Esophagus squamous epithelium (tissue), 5 donors: Measurements from ENCODE around the gene ITPK1. TPM values are rescaled to one million over a fixed set of nuclear protein-coding genes. Genes with fewer than 3 reads are reported as not detected.

Experiments used
- DNase-seq: peaks from one replicate; lab custom pipeline; 2025; lab: John Stamatoyannopoulos, UW
- H3K27ac ChIP-seq, 4 donors: fragments of 200-600 bp; sonication (generic); one replicate each; pipeline ENCODE4 v1.5.1; 2016 to 2019; ENCODE audit warnings: mild to moderate bottlenecking in 1 of 4
- H3K27me3 ChIP-seq, 4 donors: fragments of 200-600 bp; sonication (generic); 1 replicate in 3 of 4; 2 replicates in 1 of 4; pipeline versions ENCODE4 v1.5.1 to v1.6.0; 2017 to 2021; ENCODE audit warnings: antibody characterized with exemption in 1 of 4
- H3K36me3 ChIP-seq, 3 donors: fragments of 200-600 bp; sonication (generic); one replicate each; pipeline ENCODE4 v1.5.1; 2016 to 2019
- H3K4me1 ChIP-seq, 3 donors: fragments of 200-600 bp; sonication (generic); one replicate each; pipeline ENCODE4 v1.5.1; 2017 to 2019
- H3K4me3 ChIP-seq, 4 donors: fragments of 200-600 bp; sonication (generic); 1 replicate in 3 of 4; 2 replicates in 1 of 4; pipeline ENCODE4 v1.5.1; 2016 to 2019; ENCODE audit warnings: mild to moderate bottlenecking in 2 of 4, moderate library complexity in 1 of 4
- H3K9me3 ChIP-seq, 3 donors: fragments of 200-600 bp; sonication (generic); one replicate each; pipeline ENCODE4 v1.5.1; 2016 to 2019
- POLR2A ChIP-seq, 4 donors: fragments of 450-650 bp; IDR thresholded peaks; one replicate each; pipeline ENCODE4 v1.6.1; 2017; ENCODE audit warnings: antibody characterized with exemption in 4 of 4, mild to moderate bottlenecking in 4 of 4, moderate library complexity in 3 of 4
- WGBS, 2 donors: methylation state at CpG; one replicate each; pipeline ENCODE4 v1.1.5; 2018; 5-methylcytosine and 5-hydroxymethylcytosine counted together
- intact Hi-C: fragments of 100-400 bp; cut with DNase I; formaldehyde crosslinking; loops from one replicate; pipeline ENCODE4 v1.15.0; 2022
- total RNA-seq, 4 donors: library from RNA; depleted of rRNA; stranded (reverse); fragments of >200 nt; gene quantifications; one replicate each; pipeline ENCODE4 v1.1.0, GENCODE V29; 2016
- TF ChIP-seq, protein P1 (sequence below), 6 experiments: fragments of 450-650 bp in 4 of 6; fragments of 200-600 bp in 2 of 6; sonication (generic) in 2 of 6; IDR thresholded peaks; one replicate each; pipeline ENCODE4 v1.5.1; 2016 to 2019; ENCODE audit warnings: antibody characterized with exemption in 6 of 6, mild to moderate bottlenecking in 4 of 6, moderate library complexity in 4 of 6
- donor health status: DM: yes; HTN: yes; CAD: no.

Gene ITPK1
- total RNA-seq, 4 donors from 2014 or later: 14.2 to 34.5 (median 25.8) TPM

DNA sequence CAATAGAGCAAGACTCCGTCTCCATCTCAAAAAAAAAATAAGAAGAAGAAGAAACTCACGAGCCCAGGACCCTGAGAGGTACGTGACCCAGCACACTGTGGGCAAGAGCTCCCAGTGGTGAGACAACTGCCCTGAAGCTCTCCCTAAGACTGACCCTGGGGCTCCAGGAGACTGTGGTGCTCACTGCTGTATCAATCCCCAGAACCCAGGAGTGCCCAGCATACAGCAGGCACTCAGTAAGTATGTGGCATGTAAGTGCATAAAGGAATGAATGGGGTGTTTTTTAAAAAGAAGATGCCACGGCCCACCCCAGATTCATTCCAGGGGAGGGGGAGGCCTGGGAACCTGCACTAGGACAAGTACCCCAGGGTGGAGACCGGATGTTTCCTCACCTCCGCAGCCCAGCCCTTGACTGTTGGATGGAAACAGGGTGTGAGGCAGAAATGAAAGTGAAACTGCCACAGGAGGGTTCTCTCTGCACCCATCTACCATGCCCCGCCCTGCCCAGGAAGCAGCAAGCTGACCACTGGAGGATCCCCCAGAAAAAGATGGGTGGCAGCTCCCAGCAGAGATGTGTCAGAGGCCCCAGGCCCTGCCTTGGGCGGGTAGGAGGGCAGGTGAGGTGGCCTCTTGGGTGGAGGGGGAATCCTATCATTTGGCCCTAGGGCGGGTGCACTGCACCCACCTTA, 12.2 kb downstream of the ITPK1 start:
- TF ChIP-seq, protein P1, sequence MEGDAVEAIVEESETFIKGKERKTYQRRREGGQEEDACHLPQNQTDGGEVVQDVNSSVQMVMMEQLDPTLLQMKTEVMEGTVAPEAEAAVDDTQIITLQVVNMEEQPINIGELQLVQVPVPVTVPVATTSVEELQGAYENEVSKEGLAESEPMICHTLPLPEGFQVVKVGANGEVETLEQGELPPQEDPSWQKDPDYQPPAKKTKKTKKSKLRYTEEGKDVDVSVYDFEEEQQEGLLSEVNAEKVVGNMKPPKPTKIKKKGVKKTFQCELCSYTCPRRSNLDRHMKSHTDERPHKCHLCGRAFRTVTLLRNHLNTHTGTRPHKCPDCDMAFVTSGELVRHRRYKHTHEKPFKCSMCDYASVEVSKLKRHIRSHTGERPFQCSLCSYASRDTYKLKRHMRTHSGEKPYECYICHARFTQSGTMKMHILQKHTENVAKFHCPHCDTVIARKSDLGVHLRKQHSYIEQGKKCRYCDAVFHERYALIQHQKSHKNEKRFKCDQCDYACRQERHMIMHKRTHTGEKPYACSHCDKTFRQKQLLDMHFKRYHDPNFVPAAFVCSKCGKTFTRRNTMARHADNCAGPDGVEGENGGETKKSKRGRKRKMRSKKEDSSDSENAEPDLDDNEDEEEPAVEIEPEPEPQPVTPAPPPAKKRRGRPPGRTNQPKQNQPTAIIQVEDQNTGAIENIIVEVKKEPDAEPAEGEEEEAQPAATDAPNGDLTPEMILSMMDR (IDR thresholded peaks at IDR 0.05): no peak
- TF ChIP-seq POLR2A (IDR thresholded peaks at IDR 0.05): no peak
- 46 to 64% methylated on average over 6 of the region's 9 CpGs for WGBS, 2 donors
- intact Hi-C loops: no loop called here
- H3K4me1 ChIP-seq: peaks cover 35 to 77% (median 36%) of the 10 kb centered on the region in 3 donors
- H3K27ac ChIP-seq: peak overlapping the region; percentile 22 to 58 (median 42)
- DNase-seq: no peak
- peak overlapping the region in 2 of 4 donors; percentile 3 to 41 for H3K4me3 ChIP-seq
- H3K9me3 ChIP-seq: no peaks in the 10 kb centered on the region
- no peaks in the 10 kb centered on the region for H3K27me3 ChIP-seq
- no peaks in the 10 kb centered on the region for H3K36me3 ChIP-seq

DNA sequence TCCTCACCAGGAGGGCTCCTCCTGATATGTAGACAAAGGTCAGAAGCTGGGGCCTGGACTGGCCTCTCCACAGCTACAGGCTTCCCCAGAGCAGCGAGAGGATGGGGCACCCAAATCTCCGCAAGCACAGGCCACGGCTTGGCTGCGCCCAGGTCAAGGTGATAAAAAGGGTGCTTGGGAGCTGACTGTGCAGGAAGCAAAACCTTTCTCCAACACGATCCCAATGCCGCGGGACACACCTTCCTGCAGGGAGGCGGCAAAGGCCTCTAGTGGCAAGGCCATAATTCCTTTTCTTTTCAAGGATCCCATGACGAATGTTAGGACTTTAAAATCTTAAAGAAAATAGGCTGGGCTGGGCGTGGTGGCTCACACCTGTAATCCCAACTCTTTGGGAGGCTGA, 13.6 kb downstream of the ITPK1 start:
- DNase-seq: no peak
- TF ChIP-seq POLR2A (IDR thresholded peaks at IDR 0.05): no peak
- Histone ChIP-seq H3K36me3 (no peaks in the 10 kb centered on the region), H3K4me1 (peaks cover 28 to 72% (median 34%) of the 10 kb centered on the region in 3 donors), H3K27me3 (no peaks in the 10 kb centered on the region), H3K4me3 (no peak overlapping the region), H3K9me3 (no peaks in the 10 kb centered on the region), H3K27ac (no peak overlapping the region)
- 45 to 73% methylated on average over 4 to 10 of the region's 10 CpGs for WGBS, 2 donors
- intact Hi-C loops: no loop called here

DNA sequence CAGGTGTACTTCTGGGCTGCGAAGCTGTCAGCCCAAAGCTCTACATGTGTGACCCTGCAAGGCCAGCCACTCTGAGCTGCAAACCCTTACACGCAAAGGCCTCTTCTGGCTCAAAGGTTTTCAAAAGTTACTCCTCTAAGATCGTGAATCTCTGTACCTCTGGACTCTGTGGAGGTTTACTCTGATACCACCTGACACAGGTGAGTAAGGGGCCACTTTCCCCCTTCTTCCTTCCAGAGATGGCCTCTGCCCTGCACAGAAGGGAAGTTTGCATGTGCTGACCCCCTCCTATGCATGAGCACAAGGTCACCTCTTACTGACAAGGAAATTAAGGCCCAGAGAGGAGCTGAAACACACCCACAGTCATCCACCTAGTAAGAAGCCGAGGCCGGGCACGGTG, 14.5 kb downstream of the ITPK1 start:
- TF ChIP-seq POLR2A (IDR thresholded peaks at IDR 0.05): no peak
- TF ChIP-seq, protein P1 (IDR thresholded peaks at IDR 0.05): no peak
- intact Hi-C loops: no loop called here
- no peaks in the 10 kb centered on the region for H3K27me3 ChIP-seq
- DNase-seq: no peak
- H3K4me1 ChIP-seq: peaks cover 28 to 71% (median 32%) of the 10 kb centered on the region in 3 donors
- H3K4me3 ChIP-seq: no peak overlapping the region
- H3K27ac ChIP-seq: no peak overlapping the region
- no peaks in the 10 kb centered on the region for H3K36me3 ChIP-seq
- H3K9me3 ChIP-seq: no peaks in the 10 kb centered on the region
- 56 to 80% methylated on average over 1 to 2 of the region's 6 CpGs for WGBS, 2 donors

DNA sequence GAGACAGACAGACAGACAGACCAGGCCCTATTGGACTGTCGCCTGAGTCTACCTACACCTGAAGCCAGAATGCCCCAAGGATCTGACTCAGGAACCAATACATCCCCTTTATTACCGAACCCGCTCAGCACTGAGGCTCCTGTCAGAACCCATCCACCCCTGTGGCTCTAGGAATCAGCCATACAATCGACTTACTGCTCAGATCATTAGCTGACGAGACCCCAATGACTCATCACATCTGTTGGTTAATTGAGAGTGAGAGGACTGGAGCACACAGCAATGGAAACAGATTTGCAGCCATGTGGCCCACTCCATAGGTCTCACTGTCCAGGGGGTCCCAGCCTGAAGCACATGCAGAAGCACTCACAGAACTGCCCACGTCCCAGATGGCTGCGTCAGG, 15.2 kb downstream of the ITPK1 start:
- Histone ChIP-seq H3K4me1 (peaks cover 23 to 69% (median 26%) of the 10 kb centered on the region in 3 donors), H3K27me3 (no peaks in the 10 kb centered on the region), H3K27ac (no peak overlapping the region), H3K9me3 (no peaks in the 10 kb centered on the region), H3K4me3 (no peak overlapping the region), H3K36me3 (no peaks in the 10 kb centered on the region)
- intact Hi-C loops: no loop called here
- no peak for TF ChIP-seq POLR2A (IDR thresholded peaks at IDR 0.05)
- TF ChIP-seq, protein P1 (IDR thresholded peaks at IDR 0.05): no peak
- DNase-seq: no peak
- WGBS, 2 donors: 40 to 52% methylated on average over 4 of the region's 7 CpGs

DNA sequence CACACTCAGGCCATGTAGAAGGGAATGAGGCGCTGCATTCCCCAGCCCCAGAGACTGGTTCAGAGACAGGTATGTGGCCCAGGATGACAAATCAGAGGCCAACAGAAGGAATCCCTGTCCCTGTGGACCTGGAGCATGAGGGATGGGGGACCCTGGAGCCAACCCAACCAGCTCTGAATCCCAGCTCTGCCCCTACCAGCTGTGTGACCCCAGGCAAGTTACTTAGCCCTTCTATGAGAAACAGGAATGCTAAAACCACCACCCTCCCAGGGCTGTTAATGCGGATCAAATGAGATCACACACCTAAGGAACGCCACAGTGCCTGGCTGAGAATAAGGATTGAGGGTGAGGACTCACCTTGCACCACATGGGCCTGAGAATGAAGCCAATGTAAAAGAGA, 15.6 kb downstream of the ITPK1 start:
- Histone ChIP-seq H3K27me3 (no peaks in the 10 kb centered on the region), H3K4me3 (no peak overlapping the region), H3K4me1 (peaks cover 19 to 69% (median 21%) of the 10 kb centered on the region in 3 donors), H3K9me3 (no peaks in the 10 kb centered on the region), H3K27ac (no peak overlapping the region), H3K36me3 (no peaks in the 10 kb centered on the region)
- TF ChIP-seq, protein P1 (IDR thresholded peaks at IDR 0.05): no peak
- intact Hi-C loops: no loop called here
- DNase-seq: no peak
- WGBS, 2 donors: 58 to 66% methylated on average over 2 of the region's 3 CpGs
